GM08714 (cell line): ENCODE results near the gene ECI2.
"Not testable (repeated sequence)": the region's sequence is repeated elsewhere in the genome, so short reads cannot be mapped to it uniquely, and the experiment has no call there.

ENCODE experiments used
- H3K4me3 ChIP-seq: fragments of 200-500 bp; sonication (Bioruptor generic); 2 replicates; pipeline ENCODE4 v1.5.1; 2014; ENCODE audit warnings: mild to moderate bottlenecking, low read length, inconsistent platforms
- ZNF274 ChIP-seq: IDR thresholded peaks from 2 replicates; pipeline ENCODE4 v1.6.1; 2012; ENCODE audit warnings: mild to moderate bottlenecking, low read depth, low read length

Gene ECI2

DNA sequence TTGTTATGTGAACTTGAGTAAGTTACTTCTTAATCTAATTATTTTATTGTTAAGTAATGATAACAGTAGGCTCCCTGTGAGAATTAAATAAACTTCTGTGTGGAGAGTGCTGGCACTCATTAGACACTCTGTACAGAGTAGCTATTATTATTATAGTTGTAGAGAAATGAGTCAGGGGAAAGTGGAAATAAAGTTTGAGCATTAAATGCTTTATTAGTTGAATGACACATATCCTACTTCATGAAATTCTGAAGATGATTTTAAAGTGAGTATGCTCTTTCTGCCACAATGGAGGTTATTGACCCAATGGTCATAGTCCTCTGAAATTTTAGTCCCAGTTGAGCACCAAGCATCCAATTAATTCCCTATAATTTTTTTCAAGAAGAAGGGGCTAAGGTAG lies 5.9 kb downstream of the ECI2 start:
- H3K4me3 ChIP-seq = no peak overlapping the region
- TF ChIP-seq ZNF274 = no peak

DNA sequence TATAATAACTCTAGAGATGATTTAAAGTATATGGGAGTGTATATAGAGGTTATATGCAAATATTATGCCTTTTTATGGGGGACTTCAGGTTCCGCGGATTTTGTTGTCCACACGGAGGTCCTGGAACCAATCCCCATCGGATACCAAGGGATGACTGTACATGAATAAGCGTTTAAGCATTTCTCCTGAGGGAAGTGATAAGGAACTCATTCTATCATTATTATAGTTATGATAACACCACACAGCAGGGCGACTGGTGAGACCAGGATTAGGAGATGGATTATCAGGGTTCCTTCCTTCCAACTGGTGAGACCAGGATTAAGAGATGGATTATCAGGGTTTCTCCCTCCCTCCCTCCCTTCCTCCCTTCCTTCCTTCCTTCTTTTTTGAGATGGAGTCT lies 6.6 kb downstream of the ECI2 start:
- no peak overlapping the region for H3K4me3 ChIP-seq
- TF ChIP-seq ZNF274 = no peak

DNA sequence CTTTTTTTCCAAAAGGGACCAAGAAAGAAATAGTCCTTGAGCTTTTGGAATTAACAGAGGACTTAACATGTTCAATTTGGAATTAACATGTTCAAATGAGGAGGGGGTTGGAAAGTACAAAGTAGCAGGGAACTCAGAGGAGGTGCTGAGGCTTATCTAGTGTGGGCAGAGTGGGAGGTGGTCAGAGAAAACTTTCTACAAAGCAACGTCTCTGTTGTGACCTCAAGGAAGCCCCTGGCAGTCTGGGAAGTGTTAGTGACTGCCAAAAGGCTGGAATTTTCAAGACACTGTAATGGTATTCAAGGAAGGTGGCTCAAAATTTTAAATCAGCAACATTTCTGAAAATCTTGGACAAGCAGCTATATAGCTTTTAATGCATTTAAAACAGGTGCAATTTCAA lies 7.3 kb downstream of the ECI2 start:
- no peak for TF ChIP-seq ZNF274

GRCh38 chr6:4125933-4126864 lies 9.2 kb downstream of the ECI2 start:
- no peak overlapping the region for H3K4me3 ChIP-seq
- no peak for TF ChIP-seq ZNF274

More for the DNA sequence above, 7.3 kb downstream of the ECI2 start:
- no peak overlapping the region for H3K4me3 ChIP-seq

- no peak overlapping the region for H3K4me3 ChIP-seq
- TF ChIP-seq ZNF274 = no peak
Observed at GRCh38 chr6:4125500-4125899, 9.9 kb downstream of the ECI2 start.

DNA sequence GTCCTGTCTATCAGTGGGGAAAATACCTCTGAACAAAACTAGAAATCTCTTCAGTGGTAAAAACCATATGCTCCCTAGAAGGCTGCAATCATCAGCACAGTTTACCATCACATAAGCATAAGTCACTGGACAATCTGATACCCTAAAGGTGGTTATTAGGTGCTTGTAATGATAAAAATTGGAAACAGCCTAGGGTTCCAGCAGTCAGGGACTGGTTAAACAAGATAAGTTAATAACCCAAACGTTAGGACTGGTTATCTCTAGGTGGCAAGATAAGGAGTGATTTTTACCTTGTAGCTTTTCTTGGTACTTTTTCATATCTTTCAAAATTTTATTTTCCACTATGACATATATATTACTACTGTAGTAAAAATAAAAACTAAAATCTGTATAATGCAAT lies 11.0 kb downstream of the ECI2 start:
- no peak for TF ChIP-seq ZNF274
- H3K4me3 ChIP-seq = no peak overlapping the region

DNA sequence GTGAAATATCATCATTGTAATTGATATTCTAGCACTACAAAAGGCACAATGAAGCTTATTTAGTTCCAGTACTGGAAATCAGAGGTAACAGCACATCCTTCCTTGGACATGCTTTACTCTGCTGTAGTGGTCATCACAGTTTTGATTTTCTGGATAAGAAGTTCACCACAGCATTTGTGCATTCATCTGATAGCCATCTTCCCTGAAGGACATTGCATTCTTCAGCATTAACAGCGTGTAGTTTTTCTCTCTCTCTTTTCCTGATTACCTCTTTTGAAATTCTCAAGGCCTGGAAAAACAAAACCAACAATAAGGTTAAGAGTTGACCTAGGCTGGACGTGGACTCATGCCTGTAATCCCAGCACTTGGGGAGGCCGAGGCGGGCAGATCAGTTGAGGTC lies 19.6 kb downstream of the ECI2 start:
- TF ChIP-seq ZNF274 = no peak

GRCh38 chr6:4114123-4114522 lies 21.3 kb downstream of the ECI2 start:
- no peak for TF ChIP-seq ZNF274
- no peak overlapping the region for H3K4me3 ChIP-seq

More for the DNA sequence above, 19.6 kb downstream of the ECI2 start:
- H3K4me3 ChIP-seq = no peak overlapping the region

DNA sequence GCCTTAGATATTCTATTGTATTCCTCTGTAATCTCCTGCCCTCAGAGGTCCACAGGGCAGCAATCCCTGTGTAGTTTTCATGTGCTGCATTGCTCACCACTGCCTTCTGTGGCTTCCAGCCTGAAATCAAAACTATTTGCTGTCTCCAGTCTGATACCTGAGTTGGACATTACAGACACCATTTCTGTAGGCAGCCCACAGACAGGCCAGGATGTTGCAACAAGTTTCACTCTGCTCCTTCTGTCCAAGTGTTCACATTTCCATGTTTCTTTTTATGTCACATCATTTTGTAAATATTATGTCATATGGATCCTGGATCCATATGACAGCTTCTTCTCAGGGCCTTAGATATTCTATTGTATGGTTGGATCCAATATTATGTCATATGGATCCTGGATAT lies 21.7 kb downstream of the ECI2 start:
- H3K4me3 ChIP-seq = no peak overlapping the region
- no peak for TF ChIP-seq ZNF274

- H3K4me3 ChIP-seq = no peak overlapping the region
- TF ChIP-seq ZNF274 = no peak
Observed at GRCh38 chr6:4112366-4112765, 23.0 kb downstream of the ECI2 start.

GRCh38 chr6:4109363-4109815 lies 26.0 kb downstream of the ECI2 start:
- H3K4me3 ChIP-seq = not testable (repeated sequence)

GRCh38 chr6:4108561-4109093 lies 26.7 kb downstream of the ECI2 start:
- no peak for TF ChIP-seq ZNF274

DNA sequence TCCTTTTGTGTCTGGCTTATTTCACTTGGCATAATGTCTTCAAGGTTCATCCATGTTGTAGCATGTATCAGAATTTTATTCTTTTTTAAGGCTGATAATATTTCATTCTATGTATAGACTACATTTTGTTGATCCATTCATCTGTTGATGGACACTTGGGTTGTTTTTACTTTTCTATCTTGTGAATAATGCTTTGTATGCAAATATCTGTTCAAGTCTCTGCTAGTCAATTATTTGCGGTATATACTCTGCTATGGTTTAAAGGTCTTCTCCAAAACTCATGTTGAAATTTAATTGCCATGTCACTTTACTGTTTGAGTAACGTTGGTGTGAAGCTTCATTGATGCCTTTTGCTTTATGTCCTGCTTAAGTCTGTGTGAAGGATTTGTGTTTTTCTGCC lies 27.5 kb downstream of the ECI2 start:
- no peak for TF ChIP-seq ZNF274
- H3K4me3 ChIP-seq = no peak overlapping the region

More at GRCh38 chr6:4108561-4109093, 26.7 kb downstream of the ECI2 start:
- no peak overlapping the region for H3K4me3 ChIP-seq

DNA sequence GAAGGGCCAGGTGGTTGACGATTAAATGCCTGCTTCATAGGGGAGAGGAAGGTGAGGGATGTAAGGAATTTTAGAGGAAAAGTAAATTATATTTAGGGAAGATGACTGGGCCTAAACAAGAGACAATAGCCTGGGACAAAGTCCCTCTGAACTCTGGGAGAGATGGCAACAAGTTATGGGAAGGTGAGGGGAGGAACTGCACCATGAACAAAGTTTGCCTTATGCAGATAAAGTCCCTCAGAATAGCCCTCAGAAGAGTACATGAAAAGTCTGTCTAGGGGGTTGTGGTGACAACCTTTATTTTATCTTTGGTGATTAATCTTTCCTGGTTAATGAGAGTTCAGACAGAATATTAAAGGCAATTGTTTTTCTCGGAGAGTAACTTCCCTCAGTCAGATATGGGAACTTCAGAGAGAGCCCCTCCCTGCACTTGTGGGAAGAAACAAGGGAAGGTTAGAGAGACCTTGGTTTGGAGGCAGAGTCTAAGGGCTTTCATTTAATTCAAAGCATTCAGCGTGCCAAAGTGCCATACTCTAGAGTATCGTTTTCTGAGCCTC lies 29.3 kb downstream of the ECI2 start:
- TF ChIP-seq ZNF274 = no peak
- H3K4me3 ChIP-seq = no peak overlapping the region

DNA sequence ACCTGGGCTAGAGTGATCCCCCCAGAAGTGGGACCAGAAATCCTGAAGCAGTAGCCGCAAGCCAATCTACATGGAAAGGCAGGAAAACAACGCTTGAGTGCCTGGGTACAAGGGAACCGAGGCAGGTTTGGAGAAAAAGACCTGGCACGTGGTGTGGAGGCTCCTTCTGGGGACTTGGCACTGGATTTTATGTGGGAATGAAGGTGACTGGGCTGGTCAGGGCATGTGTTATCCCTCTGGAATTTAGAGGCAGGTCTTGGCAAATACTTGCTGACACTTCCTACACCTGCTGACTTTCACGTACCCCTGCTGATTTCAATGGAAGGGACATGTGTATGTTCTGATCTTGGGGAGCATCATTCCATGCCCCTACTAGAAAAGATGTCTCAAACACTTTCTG lies 31.4 kb downstream of the ECI2 start:
- no peak for TF ChIP-seq ZNF274
- no peak overlapping the region for H3K4me3 ChIP-seq

DNA sequence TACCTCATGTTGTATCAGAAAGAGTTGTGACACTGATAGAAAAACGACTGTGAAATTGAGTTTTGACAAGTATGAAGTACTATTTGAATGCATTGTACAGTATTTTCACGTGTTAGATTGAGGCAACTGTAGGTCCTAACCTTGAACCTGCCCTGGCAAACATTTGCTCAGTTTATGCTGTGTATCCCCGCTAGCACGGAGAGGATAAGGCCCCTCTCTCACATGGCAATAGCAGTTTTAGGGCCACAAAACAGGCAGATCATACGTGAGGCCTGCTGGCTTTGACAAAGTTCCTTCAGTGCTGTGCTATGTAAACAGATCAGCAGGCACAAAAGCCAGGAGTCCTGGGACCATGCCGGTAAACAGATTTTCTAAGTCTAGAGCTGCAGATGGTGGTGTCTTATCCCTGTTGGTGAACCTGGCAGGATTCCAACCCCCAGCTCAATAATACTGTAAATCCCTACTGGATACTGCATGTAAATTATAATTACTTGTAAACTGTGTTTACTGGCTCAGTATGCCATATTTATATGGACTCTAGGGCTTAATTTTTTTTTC lies 32.6 kb downstream of the ECI2 start:
- H3K4me3 ChIP-seq = no peak overlapping the region
- no peak for TF ChIP-seq ZNF274
